HG02678 (cell line): ENCODE measurements around the gene PAK3.

Experiments
- ATAC-seq: cut with Tn5 transposase; IDR thresholded peaks from one replicate; pipeline ENCODE4 v1.9.1; 2021; ENCODE audit warnings: mild to moderate bottlenecking, moderate library complexity; ENCODE audit not compliant: unreplicated experiment

PAK3 gene

DNA sequence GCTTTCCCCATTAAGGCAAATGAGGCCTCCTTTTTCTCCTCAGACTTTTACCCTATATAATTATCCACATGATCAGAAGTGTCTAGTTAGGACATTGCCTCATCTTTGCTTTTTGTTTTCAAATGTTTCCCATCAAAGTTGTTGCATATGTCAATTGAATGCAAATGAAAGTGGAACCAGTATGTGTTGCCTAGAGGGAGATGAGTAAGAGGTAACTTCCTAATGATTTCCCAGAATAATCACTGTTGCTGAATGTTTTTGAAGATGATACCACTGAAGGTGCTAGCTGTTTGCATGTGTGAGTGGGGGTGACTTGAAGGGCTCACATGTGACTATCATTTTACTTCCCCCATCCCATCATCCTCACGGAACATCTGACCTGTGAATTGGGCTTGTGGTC is 33.9 kb downstream of the PAK3 start:
- ATAC-seq, result no peak

DNA sequence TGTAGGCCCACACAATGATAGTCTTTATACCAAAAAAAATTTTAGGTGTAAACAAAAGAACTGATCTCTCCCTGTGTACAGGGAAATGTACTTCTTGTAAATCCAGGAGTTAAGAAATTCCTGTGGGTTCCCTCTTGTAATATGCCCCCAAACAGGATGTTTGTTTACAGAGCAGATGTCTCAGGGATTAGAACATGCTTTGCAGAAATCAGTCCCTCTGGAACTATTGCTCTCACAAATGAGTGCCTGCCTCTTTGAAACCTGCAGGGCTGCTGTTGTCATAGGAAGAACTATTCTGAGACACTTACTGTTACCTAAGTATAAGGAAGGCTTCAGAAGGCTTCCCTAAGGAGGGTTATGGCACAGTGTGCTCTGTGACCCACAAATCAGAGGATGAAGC is 35.6 kb downstream of the PAK3 start:
- no peak for ATAC-seq

DNA sequence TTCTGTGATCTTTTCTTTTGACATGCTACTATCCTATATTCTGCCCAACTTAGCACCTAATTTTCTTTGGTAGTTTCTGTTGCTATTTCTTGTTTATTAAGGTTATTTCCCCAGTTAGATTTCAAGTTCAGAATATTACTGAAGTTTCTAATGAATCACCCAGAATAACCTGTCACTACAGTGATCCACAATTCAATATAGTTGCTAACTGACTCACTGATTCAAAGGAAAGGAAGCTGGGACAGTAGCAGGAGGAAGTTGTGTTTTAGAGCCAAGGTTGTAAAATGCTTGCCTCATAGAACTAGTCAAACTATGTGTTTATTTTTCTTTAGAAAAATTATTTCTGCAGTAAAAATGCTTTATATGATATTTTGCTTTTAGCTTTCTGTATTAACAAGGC is 37.4 kb downstream of the PAK3 start:
- no peak for ATAC-seq

DNA sequence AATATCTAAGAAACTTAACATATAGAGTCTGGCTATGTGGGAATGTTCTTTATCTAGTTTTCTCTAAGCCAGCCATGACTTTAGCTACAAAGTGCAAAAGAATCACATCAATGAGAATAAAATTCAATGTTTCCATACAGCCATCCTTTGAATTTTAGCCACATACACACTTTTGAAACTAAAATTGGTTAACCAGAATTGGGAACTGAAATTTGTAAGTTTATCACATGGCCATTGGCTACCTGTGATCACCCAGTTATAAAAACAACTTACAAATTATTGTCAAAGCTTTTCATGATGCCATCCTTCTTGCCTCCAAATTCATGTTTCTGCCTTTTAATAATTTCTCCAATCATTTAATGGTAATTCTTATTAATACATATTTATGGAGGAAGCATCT is 49.9 kb downstream of the PAK3 start:
- no peak for ATAC-seq

DNA sequence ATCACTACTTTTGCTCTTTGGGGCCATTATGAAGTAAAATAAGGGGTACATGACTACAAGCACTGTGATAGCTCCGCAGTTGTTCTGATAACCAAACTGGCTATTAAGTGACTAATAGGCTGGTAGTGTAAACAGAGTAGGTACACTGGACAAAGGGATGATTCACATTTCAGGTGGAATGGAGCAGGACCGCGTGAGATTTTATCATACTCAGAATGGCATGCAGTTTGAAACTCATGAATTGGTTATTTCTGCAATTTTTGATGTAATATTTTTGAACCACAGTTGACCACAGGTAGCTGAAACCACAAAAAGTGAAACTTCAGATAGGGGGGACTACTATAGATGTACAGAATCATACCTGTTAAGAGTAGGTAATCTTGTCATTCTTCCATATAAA is 55.8 kb downstream of the PAK3 start:
- ATAC-seq, result no peak

DNA sequence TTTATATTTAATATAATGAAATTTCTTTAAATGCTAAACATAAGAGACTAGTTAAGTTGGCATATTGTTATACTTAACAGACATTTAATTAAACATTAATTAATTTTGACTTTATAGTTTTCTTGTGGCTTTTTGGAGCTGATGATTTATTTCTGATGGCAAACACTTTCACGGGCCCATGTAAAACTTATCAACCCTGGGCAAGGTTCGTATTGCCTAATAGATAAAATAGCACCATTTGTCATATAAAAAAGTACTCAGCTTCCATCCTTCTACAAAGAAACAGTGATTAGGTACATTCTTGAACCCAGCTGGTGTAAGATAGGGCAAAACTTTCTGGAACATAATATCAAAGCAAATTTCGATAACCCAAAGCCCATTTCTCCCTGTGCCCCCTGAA is 63.2 kb downstream of the PAK3 start:
- no peak for ATAC-seq

DNA sequence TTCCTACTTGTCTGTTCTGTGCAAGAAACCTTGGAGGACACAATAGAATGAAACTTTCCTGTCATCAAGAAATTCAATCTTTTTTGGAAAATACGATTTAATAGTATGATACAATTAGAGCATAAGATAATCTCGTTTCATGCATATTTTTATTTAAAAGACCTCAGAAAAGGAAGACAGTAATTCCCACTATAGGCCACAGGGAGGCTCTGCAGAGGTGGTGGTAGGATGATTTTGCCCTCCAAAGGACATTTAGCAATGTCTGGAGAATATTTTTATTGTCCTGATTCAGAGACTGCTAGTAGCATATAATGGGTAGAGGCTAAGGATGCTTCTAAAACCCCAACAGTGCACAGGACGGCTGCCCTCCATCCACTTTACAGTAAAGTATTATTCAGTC is 68.7 kb downstream of the PAK3 start:
- ATAC-seq, result no peak

DNA sequence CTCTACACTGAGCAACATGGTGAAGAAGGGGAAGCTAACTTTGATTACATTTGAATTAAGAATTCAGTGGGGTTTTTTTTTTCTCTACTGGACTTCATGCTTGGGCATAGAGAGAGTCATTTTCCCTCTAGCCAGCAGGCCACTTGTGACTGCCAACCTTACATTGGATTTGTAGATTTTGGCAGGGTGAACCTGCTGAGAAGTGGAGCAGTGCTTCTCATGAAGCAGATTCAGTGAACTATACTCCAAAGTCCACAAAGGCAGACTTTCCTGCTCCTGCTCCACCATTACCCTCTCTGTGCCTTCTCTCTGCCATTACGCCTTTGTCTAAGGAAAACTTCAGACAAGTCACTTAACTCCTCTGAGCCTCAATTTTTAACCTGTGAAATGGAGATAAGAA is 69.9 kb downstream of the PAK3 start:
- ATAC-seq, result no peak

DNA sequence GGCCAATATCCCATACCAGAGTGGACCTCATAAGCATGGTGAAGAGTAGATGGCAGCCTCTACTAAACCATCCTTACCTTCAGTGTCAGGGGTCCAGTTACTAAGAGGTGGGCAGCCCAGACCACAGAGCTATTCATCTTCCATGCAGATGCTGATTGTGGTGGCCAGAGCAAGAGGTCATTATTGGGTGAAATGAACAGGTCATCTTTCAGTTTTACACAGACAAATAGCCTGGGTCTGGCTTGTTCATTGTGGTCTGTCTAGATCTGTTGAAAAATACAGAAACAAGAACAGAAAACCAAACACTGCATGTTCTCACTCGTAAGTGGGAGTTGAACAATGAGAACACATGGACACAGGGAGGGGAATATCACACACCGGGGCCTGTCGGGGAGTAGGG is 71.3 kb downstream of the PAK3 start:
- ATAC-seq, result peak; percentile 72

DNA sequence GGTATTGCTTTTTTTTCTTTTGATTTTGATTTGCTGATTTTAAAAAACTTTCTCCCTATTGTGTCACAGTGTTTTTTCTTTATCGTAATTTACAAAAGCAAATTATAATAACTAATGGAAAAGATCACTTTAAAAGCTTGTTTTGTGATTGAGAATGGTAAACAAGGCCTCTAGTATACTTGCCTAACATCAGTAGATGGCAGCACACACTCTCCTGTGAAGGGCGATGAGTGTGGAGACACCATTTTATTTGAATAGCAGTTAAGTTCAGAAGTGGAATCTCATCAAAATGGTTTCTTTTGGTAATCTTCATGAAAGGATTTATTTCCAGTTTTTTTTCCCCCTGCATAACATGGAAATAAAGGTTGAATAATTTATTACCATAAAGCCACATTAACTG is 72.3 kb downstream of the PAK3 start:
- ATAC-seq, result no peak

DNA sequence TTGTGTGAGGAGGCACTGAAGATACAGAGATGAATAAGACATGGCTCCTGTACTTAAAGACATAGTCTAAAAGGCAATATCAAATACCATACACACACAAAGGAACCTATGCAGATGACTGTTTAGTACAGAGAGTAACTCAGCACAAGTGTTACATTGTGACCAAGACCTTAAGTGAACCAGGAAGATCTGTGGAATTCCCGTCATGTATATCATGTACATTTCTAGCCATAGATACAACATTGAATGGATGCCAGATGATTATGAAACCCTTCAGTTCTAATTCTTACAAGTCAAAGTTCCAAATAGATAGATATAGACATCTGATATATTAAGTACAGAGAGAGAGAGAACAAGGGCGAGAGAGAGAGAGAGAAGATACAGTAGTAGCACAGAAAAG is 73.2 kb downstream of the PAK3 start:
- ATAC-seq, result no peak

DNA sequence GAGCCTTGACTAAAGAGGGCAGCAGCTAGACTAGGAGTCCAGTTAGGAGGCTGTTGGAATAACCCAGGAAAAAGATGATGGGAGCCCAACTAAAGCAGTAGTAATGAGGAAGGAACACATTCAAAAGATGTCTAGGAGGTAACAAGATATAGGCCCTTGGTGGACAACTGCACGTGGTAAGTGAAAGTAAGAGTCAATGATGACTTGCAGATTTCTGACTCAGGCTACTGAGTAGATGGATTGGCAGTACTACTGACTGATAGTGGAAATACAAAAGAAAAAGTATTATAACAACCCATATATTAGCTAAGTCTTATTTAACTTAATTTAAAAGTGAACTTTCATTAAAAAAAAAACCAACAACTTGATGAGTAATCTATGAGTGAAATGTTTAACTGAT is 74.0 kb downstream of the PAK3 start:
- ATAC-seq, result no peak

DNA sequence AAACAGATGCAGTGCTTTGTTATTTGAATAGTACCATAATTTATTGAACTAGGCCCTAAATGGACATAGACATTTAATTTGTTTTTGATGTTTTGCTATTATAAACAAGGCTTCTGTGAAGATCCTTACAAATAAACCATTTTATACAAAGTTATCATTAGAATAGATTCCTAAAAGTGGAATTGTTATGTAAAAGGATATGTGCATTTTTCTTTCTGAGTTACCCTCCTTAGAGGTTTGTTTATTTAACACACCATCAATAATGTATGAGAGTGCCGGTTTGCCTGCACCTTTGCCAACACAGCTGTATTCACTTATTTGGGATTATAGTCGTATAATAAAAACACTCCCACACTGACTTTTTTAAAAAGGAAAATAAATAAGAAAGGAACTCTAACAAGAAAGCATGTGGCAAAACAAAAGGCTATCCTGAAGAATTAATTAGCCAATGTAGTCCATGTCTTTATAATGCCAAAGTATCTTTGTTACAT is 84.8 kb downstream of the PAK3 start:
- no peak for ATAC-seq

DNA sequence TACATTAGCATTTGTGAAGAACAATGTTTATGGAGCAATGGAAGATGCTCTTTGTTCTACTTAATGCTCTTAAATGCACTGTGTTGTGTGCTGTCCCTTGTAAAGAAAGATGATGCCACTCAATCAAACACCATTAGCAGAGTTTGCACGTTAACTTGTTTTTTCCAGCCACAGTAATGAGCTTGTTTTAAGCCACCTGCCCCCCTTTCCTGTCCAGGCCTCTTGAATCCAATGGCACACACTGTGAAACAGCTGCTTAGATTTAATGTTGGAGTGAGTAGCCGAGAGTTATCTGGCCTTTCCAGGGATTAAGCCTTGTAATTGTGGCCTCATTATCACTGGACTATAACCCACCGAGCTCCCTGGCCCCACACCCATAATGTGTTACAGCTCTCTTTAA is 86.0 kb downstream of the PAK3 start:
- no peak for ATAC-seq

DNA sequence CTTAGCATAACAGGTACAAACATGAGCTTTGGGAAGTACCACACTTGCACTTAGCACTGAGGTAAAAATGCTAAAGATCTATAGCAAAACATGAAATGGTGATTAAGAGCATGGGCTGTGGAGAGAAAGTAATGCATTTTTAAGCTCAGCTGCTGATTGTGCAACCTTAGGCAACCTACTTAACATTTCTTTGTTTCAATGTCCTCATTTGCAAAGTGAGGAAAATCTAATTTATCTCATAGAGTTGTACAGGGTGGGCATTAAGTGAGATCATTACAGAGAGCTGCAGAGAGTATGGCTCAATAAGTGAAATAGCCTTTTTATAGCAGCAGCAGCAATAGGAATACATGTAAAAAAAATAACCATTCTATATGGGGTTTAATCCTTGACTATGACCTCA is 87.0 kb downstream of the PAK3 start:
- no peak for ATAC-seq

DNA sequence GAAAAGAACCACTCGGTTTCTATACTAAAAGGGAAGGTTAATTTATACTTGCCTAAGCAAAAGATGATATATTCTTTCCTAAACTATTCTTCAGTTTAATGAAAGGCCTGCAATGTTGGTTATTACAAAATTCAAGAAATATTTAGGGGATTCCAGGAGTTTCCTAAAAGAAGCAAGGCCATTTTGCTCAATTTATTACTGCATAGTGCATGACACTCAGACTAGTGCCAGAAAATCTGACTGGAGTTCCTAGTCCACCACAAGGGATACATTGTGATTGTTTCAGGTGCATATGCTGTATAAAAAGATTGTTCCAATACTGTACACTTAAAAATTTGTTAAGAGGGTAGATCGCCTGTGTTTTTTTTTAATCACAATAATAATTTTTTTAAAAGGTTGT is 95.6 kb downstream of the PAK3 start:
- ATAC-seq, result no peak

DNA sequence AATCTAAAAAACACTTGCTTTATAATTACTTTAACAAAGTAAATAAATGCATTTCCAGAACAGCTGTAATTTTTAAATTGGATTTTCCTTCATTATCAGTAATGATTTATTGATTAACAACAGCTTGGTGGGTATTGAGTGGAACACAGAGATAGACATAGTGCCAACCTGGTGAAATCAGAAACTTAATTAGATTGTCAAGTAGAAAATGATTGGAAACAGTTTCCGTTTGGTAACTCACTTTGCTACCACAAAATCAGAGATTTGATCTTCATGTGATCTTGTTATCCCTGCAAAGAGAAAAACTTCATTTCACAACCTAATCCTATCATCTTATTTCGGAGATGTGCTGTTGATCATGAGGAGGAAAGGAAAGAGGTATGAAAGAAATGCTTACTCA is 103.5 kb downstream of the PAK3 start:
- ATAC-seq, result no peak

DNA sequence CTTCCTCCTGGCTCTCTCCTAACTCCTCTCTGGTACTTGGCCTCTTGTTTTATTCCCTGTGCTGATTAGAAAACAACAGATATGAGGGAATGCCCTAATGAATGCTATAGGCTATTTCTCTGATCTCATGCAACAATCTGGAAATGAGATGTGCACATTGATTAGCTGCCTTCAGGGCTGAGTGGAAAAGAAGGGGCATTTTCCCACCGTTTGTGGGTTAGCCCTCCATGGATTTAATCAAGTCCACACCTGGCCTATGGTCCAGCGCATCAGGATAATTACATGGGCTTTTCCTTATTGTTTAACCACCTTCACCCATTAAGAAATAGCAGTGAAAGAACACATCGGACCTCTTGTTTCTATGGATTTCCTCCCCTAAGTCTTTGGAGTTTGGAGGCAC is 104.3 kb downstream of the PAK3 start:
- ATAC-seq, result no peak

DNA sequence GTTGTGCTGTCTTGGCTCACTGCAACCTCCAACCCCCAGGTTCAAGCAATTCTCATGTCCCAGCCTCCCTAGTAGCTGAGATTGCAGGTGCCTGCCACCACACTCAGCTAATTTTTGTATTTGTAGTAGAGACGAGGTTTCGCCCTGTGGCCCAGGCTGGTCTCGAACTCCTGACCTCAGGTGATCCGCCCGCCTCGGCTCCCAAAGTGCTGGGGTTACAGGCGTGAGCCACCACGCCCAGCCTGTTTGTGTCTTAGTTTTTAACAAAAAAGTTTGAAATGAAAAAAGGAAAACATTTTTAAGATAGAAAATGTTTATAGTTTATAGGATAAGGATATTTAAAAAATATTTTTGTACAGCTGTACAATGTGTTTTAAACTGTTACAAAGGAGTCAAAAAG is 111.9 kb downstream of the PAK3 start:
- ATAC-seq, result no peak

DNA sequence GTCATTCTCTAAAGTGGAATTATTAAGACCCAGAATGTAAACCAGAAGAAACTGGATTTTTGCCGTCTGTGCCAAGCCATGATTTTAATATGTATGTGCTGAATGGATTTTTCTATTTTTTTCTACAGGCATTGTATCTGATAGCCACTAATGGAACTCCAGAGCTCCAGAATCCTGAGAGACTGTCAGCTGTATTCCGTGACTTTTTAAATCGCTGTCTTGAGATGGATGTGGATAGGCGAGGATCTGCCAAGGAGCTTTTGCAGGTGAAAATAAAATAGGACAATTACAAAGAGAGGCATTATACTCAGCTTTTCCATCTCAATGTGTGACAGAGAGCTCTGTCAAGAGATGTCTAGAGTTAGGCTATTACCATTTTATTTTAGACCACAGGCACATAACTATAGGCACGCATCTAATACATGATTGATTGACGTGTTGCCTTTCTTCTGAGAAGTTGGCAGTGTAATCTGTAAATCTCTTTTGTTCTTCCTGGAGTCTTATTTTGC is 120.4 kb downstream of the PAK3 start:
- ATAC-seq, result no peak

DNA sequence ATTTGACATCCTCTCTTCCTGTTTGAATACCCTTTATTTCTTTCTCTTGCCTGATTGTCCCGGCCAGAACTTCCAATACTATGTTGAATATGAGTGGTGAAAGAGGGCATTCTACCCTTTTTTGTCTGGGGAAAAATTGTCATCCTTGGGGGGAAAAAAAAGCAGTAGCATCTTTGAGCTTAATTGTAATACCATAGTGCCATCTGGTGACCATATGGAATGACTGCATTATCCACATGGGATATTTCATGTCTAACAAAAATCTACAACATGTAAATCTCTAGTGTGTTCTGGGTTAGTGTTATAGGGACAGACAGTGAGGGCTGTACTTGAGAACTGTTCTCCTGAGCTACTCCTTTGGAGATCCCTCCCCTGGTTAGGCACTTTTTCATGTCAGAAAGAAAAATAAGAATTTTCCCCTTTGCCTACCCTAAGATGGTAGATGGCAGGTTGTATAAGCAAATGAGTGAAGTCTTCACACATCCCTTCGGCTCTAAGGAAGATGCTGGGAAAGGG is 148.3 kb downstream of the PAK3 start:
- no peak for ATAC-seq

DNA sequence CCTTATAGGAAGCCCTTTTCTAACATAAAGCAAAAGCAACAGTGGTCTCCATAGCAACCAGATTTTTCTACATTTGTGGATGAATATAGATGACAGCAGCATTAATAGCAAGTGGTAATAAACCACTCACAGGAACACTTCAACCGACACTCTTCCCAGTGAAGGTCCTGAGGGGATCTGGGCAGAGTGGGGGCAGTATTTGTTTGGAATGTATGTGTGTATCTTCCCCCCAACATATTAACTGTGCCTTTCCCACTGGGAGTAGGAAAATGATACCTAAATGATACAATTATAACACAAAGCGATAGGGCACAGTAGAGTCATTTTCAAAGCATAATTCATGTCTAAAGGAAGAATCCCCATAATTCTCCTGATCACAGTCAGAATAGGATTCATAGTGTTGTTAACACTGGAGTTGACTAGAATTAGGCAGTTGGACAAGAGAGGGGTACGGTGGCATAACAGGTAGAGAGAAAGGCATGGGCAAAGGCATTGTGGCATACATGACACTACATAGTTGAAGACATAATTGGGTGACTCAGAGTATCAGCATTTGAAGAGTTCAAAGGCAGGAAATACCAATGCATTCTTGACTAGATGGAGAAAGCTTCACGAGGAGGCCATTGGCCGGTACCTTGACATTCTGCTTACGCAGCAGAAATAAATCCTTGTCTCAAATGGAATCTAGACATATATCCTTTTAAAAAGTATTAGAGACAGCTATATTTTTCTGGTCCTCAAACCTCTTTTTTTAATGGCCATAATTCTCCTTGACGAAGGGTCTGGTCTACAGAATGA is 159.1 kb downstream of the PAK3 start:
- no peak for ATAC-seq

DNA sequence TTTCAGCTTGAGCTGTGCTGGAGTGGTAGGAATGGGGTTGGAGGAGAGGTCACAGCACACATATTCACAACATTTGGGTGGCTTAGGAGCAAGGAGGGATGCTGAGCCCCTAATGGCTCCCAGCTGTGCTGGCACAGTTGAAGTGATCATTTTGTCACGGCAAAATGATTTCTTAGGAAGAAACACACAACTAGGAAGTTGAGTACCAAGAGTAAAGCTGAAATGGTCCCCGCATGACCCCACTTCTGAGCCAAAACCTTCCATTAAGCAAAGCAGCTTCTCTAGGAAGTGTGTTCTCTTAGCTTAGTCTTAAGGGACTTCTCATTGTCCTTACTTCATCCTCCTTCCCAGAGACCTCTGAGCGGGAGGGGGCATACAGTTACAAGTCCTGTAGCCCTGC is 161.7 kb downstream of the PAK3 start:
- ATAC-seq, result no peak
